Left renal cortex interstitium (tissue), 4 donors: ENCODE measurements around the gene HOXB7. TPM values are rescaled to one million over a fixed set of nuclear protein-coding genes. Genes with fewer than 3 reads are reported as not detected.

ENCODE experiments used
- DNase-seq, 4 donors: peaks; one replicate each; pipeline ENCODE4 v3.0.0-alpha.2; 2013; ENCODE audit warnings: low read depth in 4 of 4, low spot score in 2 of 4, missing footprints in 1 of 4
- polyA plus RNA-seq, 4 donors: library from polyadenylated mRNA; unstranded; fragments of 120-200 nt; gene quantifications; one replicate each; pipeline ENCODE4 v1.2.1, GENCODE V29; 2013; ENCODE audit not compliant: insufficient read length in 4 of 4

Gene HOXB7
- polyA plus RNA-seq, 4 donors = 45.7 to 64.9 (median 51.8) TPM

- DNase-seq = no peak
These were observed 52.6 kb downstream of the HOXB7 start for GRCh38 chr17:48558057-48558830.

Other genes with a start within 250 kb of the HOXB7 start
- gene SKAP1, start 180.8 kb downstream of the HOXB7 start, polyA plus RNA-seq = 10 to 100 TPM in 3 of 4 donors, 1 to 10 TPM in 1; 9.9 to 13.6 (median 12.4) TPM
- under 1 TPM; 0.17 to 0.58 (median 0.40) TPM for gene HOXB1, start 80.0 kb downstream of the HOXB7 start, polyA plus RNA-seq
- gene HOXB2, start 65.9 kb downstream of the HOXB7 start, polyA plus RNA-seq = 10 to 100 TPM; 42.3 to 63.0 (median 53.9) TPM
- gene HOXB4, start 32.7 kb downstream of the HOXB7 start, polyA plus RNA-seq = 10 to 100 TPM in 2 of 4 donors, 1 to 10 TPM in 2; 6.8 to 22.8 (median 14.5) TPM
- 100 to 1,000 TPM; 112 to 237 (median 181) TPM for gene HOXB3, start 20.8 kb downstream of the HOXB7 start, polyA plus RNA-seq
- gene HOXB5, start 17.2 kb downstream of the HOXB7 start, polyA plus RNA-seq = 10 to 100 TPM; 23.9 to 51.6 (median 37.1) TPM
- gene HOXB6, start 6.0 kb downstream of the HOXB7 start, polyA plus RNA-seq = 100 to 1,000 TPM in 2 of 4 donors, 10 to 100 TPM in 2; 67.8 to 159 (median 116) TPM
- 10 to 100 TPM; 38.8 to 60.8 (median 58.2) TPM for gene HOXB8, start 4.3 kb upstream of the HOXB7 start, polyA plus RNA-seq
- 10 to 100 TPM; 57.8 to 70.4 (median 64.7) TPM for gene HOXB9, start 15.3 kb upstream of the HOXB7 start, polyA plus RNA-seq
- not detected for gene PRAC1, start 111.5 kb upstream of the HOXB7 start, polyA plus RNA-seq
- not detected for gene PRAC2, start 112.2 kb upstream of the HOXB7 start, polyA plus RNA-seq
- not detected for gene HOXB13, start 117.7 kb upstream of the HOXB7 start, polyA plus RNA-seq
- under 1 TPM; 0.35 to 0.60 (median 0.47) TPM for gene TTLL6, start 206.2 kb upstream of the HOXB7 start, polyA plus RNA-seq
- 10 to 100 TPM; 61.7 to 94.5 (median 82.6) TPM for gene CALCOCO2, start 220.0 kb upstream of the HOXB7 start, polyA plus RNA-seq